Fibroblast of villous mesenchyme (primary cell): ENCODE data around the gene GIGYF1. TPM values are rescaled to one million over a fixed set of nuclear protein-coding genes. Genes with fewer than 3 reads are reported as not detected.

Experiments used
- DNase-seq: peaks from one replicate; pipeline ENCODE4 v3.0.0-alpha.2; 2010; ENCODE audit warnings: low read depth
- H3K4me3 ChIP-seq: 2 replicates; pipeline ENCODE4 v1.5.1; 2011; ENCODE audit warnings: low read depth, mild to moderate bottlenecking, low read length
- CTCF ChIP-seq: IDR thresholded peaks from 2 replicates; pipeline ENCODE4 v1.5.1; 2012; ENCODE audit warnings: low read depth, mild to moderate bottlenecking, low read length; ENCODE audit not compliant: insufficient read depth
- total RNA-seq: library from RNA; depleted of rRNA; stranded (reverse); fragments of >200 nt; gene quantifications from 2 replicates; pipeline ENCODE4 v1.2.3, GENCODE V29; 2012

GIGYF1 gene
- total RNA-seq = 15.5 and 19.6 TPM in 2 replicates

GRCh38 chr7:100694098-100694745 is at the start of gene GIGYF1:
Gene GIGYF1 (minus strand): TSS chr7:100694250. CDS start chr7:100688238, 6,012 bp downstream.
- no peak for TF ChIP-seq CTCF
- DNase-seq = peak; percentile 60
- peak within 1 kb of the TSS; percentile 80 for H3K4me3 ChIP-seq

- TF ChIP-seq CTCF = no peak
- no peak for DNase-seq
- no peak overlapping the region for H3K4me3 ChIP-seq
Observed at GRCh38 chr7:100739934-100740333, 45.9 kb upstream of the GIGYF1 start.

- no peak for TF ChIP-seq CTCF
- H3K4me3 ChIP-seq = no peak overlapping the region
- DNase-seq = no peak
Observed at GRCh38 chr7:100736671-100737070, 42.6 kb upstream of the GIGYF1 start.

GRCh38 chr7:100735730-100736129 is 41.7 kb upstream of the GIGYF1 start:
- DNase-seq = no peak
- no peak for TF ChIP-seq CTCF

DNA sequence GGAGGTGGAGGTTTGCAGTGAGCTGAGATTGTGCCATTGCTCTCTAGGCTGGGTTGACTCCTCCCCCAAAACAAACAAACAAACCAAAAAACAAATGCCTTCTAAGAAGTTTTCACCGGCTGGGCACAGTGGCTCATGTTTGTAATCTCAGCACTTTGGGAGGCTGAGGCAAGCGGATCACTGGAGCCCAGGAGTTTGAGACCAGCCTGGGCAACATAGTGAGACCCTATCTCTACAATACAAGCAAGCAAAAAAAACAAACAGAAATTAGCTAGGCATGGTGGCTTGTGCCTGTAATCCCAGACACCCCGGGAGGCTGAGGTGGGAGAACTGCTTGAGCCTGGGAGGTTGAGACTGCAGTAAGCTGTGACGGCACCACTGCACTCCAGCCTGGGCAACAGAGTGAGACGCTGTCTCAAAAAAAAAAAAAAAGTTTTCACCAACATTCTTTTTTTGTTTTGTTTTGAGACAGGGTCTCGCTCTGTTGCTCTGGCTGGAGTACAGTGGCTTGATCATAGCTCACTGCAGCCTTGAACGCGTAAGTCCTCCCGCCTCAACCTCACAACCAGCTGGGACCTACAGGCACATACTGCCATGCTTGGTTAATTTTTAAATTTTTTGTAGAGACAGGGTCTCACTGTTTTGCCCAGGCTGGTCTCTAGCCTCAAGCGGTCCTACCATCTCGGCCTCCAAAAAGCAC is 38.0 kb upstream of the GIGYF1 start:
- no peak for DNase-seq
- H3K4me3 ChIP-seq = no peak overlapping the region
- no peak for TF ChIP-seq CTCF

More at GRCh38 chr7:100735730-100736129, 41.7 kb upstream of the GIGYF1 start:
- no peak overlapping the region for H3K4me3 ChIP-seq

GRCh38 chr7:100730136-100730800 is 36.2 kb upstream of the GIGYF1 start:
- TF ChIP-seq CTCF = no peak
- DNase-seq = no peak
- no peak overlapping the region for H3K4me3 ChIP-seq
